ENCODE results near the gene CYBA. TPM values are rescaled to one million over a fixed set of nuclear protein-coding genes. Genes with fewer than 3 reads are reported as not detected.

The CYBA gene
- total and polyA plus RNA-seq, 2 of the 13 experiments (the other 11 are each of a cell fraction or from before 2014, with no cell fraction given), result 196 to 250 TPM

- TF ChIP-seq ZNF253 (CRISPR knock-in tag; IDR thresholded peaks at IDR 0.05; ENCODE audit: borderline replicate concordance) (no peak), ZNF567 (CRISPR knock-in tag; IDR thresholded peaks at IDR 0.05; ENCODE audit: borderline replicate concordance) (no peak), ZFP90 (CRISPR knock-in tag; IDR thresholded peaks at IDR 0.05; ENCODE audit: borderline replicate concordance) (no peak), ZNF878 (CRISPR knock-in tag; IDR thresholded peaks at IDR 0.05) (no peak), ZBTB14 (CRISPR knock-in tag; IDR thresholded peaks at IDR 0.05) (no peak), PBX3 (CRISPR knock-in tag; IDR thresholded peaks at IDR 0.05; ENCODE audit: borderline replicate concordance) (no peak), ZNF784 (CRISPR knock-in tag; IDR thresholded peaks at IDR 0.05; ENCODE audit: borderline replicate concordance) (no peak), MED1 (CRISPR knock-in tag; IDR thresholded peaks at IDR 0.05) (no peak), ELF1 (CRISPR knock-in tag; IDR thresholded peaks at IDR 0.05) (no peak), THAP11 (CRISPR knock-in tag; IDR thresholded peaks at IDR 0.05) (no peak; the same call in 1 of the 2 replicates), XRCC5 (optimal IDR thresholded peaks at IDR 0.05; ENCODE audit: low read length) (peak; percentile 78), HES4 (CRISPR knock-in tag; IDR thresholded peaks at IDR 0.05; ENCODE audit: borderline replicate concordance) (no peak), ZNF672 (CRISPR knock-in tag; IDR thresholded peaks at IDR 0.05) (no peak), NFIC (IDR thresholded peaks at IDR 0.05; ENCODE audit: low read length) (no peak), SP4 (CRISPR knock-in tag; IDR thresholded peaks at IDR 0.05) (peak; percentile 43; the same call in 1 of the 2 replicates), ZNF572 (CRISPR knock-in tag; IDR thresholded peaks at IDR 0.05) (0 out of 2 replicates have a peak, but pooled peaks have one; percentile 78), MIXL1 (CRISPR knock-in tag; IDR thresholded peaks at IDR 0.05) (no peak), SOX13 (IDR thresholded peaks at IDR 0.05) (no peak), SOX13 (CRISPR knock-in tag; conservative IDR thresholded peaks at IDR 0.05 in 1 of 2, IDR thresholded peaks at IDR 0.05 in 1 of 2) (peak in 1 of 2 experiments; percentile 5; a peak in 1 of 4 replicates), MBD4 (IDR thresholded peaks at IDR 0.05; ENCODE audit: borderline replicate concordance, low read length) (no peak), ZFP37 (CRISPR knock-in tag; IDR thresholded peaks at IDR 0.05; ENCODE audit: borderline replicate concordance) (no peak), PLSCR1 (CRISPR knock-in tag; IDR thresholded peaks at IDR 0.05; ENCODE audit: borderline replicate concordance) (no peak), TOE1 (CRISPR knock-in tag; IDR thresholded peaks at IDR 0.05) (no peak), ATF7-NPFF (CRISPR knock-in tag; IDR thresholded peaks at IDR 0.05; ENCODE audit: low read depth) (no peak; the same call in 1 of the 2 replicates), ZNF605 (CRISPR knock-in tag; IDR thresholded peaks at IDR 0.05) (no peak), ZFAT (CRISPR knock-in tag; conservative IDR thresholded peaks at IDR 0.05) (no peak), TFE3 (CRISPR knock-in tag; IDR thresholded peaks at IDR 0.05) (0 out of 2 replicates have a peak, but pooled peaks have one; percentile 27)
These were observed 30.3 kb upstream of the CYBA start (continued) for GRCh38 chr16:88681084-88681680.
